ENCODE results near the gene TMEM39B.
"Not testable (repeated sequence)": the region's sequence is repeated elsewhere in the genome, so short reads cannot be mapped to it uniquely, and the experiment has no call there.

The TMEM39B gene

GRCh38 chr1:32072622-32073298 is at the start of gene TMEM39B:
TMEM39B (plus strand) TSS chr1:32072939; CDS start chr1:32073048, 109 bp downstream.
- DNase-seq (ENCODE audit: low read depth, low spot score): peak; percentile 95

GRCh38 chr1:32023351-32023750 is 49.4 kb upstream of the TMEM39B start:
- no peak for DNase-seq (ENCODE audit: low read depth, low spot score)

- no peak for DNase-seq (ENCODE audit: low read depth, low spot score)
Measured at GRCh38 chr1:32025515-32025914, 47.2 kb upstream of the TMEM39B start.

GRCh38 chr1:32028746-32029145 is 44.0 kb upstream of the TMEM39B start:
- no peak for DNase-seq (ENCODE audit: low read depth, low spot score)

GRCh38 chr1:32031578-32032274 is 41.0 kb upstream of the TMEM39B start:
- DNase-seq (ENCODE audit: low read depth, low spot score): no peak

- no peak for DNase-seq (ENCODE audit: low read depth, low spot score)
Measured at GRCh38 chr1:32032275-32032615, 40.5 kb upstream of the TMEM39B start.

GRCh38 chr1:32035119-32035518 is 37.6 kb upstream of the TMEM39B start:
- no peak for DNase-seq (ENCODE audit: low read depth, low spot score)

- no peak for DNase-seq (ENCODE audit: low read depth, low spot score)
Measured at GRCh38 chr1:32040711-32041110, 32.0 kb upstream of the TMEM39B start.

- no peak for DNase-seq (ENCODE audit: low read depth, low spot score)
Measured at GRCh38 chr1:32042330-32042729, 30.4 kb upstream of the TMEM39B start.

- DNase-seq (ENCODE audit: low read depth, low spot score): no peak
Measured at GRCh38 chr1:32044234-32044633, 28.5 kb upstream of the TMEM39B start.

- DNase-seq (ENCODE audit: low read depth, low spot score): no peak
Measured at GRCh38 chr1:32045772-32046171, 27.0 kb upstream of the TMEM39B start.

GRCh38 chr1:32047701-32048100 is 25.0 kb upstream of the TMEM39B start:
- DNase-seq (ENCODE audit: low read depth, low spot score): no peak

GRCh38 chr1:32048440-32048839 is 24.3 kb upstream of the TMEM39B start:
- DNase-seq (ENCODE audit: low read depth, low spot score): no peak

- DNase-seq (ENCODE audit: low read depth, low spot score): no peak
Measured at GRCh38 chr1:32051706-32052105, 21.0 kb upstream of the TMEM39B start.

- no peak for DNase-seq (ENCODE audit: low read depth, low spot score)
Measured at GRCh38 chr1:32052887-32053286, 19.9 kb upstream of the TMEM39B start.

- DNase-seq (ENCODE audit: low read depth, low spot score): no peak
Measured at GRCh38 chr1:32055416-32055815, 17.3 kb upstream of the TMEM39B start.

GRCh38 chr1:32056598-32056997 is 16.1 kb upstream of the TMEM39B start:
- no peak for DNase-seq (ENCODE audit: low read depth, low spot score)

- no peak for DNase-seq (ENCODE audit: low read depth, low spot score)
Measured at GRCh38 chr1:32060914-32061313, 11.8 kb upstream of the TMEM39B start.

- DNase-seq (ENCODE audit: low read depth, low spot score): no peak
Measured at GRCh38 chr1:32062867-32063230, 9.9 kb upstream of the TMEM39B start.

- DNase-seq (ENCODE audit: low read depth, low spot score): no peak
Measured at GRCh38 chr1:32063261-32063681, 9.5 kb upstream of the TMEM39B start.

GRCh38 chr1:32065613-32066488 is 6.9 kb upstream of the TMEM39B start:
- not testable (repeated sequence) for DNase-seq (ENCODE audit: low read depth, low spot score)

GRCh38 chr1:32066489-32066873 is 6.3 kb upstream of the TMEM39B start:
- DNase-seq (ENCODE audit: low read depth, low spot score): peak; percentile 50
